HG03571 (cell line): ENCODE data around the gene BCL2L1.
"Not testable (repeated sequence)": the region's sequence is repeated elsewhere in the genome, so short reads cannot be mapped to it uniquely, and the experiment has no call there.

Source experiments
- ATAC-seq: cut with Tn5 transposase; IDR thresholded peaks from one replicate; pipeline ENCODE4 v1.9.1; 2021; ENCODE audit not compliant: unreplicated experiment

BCL2L1 gene

GRCh38 chr20:31661625-31662371, 60.9 kb downstream of the BCL2L1 start:
- ATAC-seq = peak; percentile 58

- ATAC-seq = no peak
Measured at GRCh38 chr20:31654534-31654933, 68.1 kb downstream of the BCL2L1 start.

GRCh38 chr20:31653561-31653960, 69.1 kb downstream of the BCL2L1 start:
- ATAC-seq = no peak

- no peak for ATAC-seq
Measured at GRCh38 chr20:31652917-31653396, 69.7 kb downstream of the BCL2L1 start.

GRCh38 chr20:31648104-31648503, 74.6 kb downstream of the BCL2L1 start:
- not testable (repeated sequence) for ATAC-seq

- ATAC-seq = no peak
Measured at GRCh38 chr20:31644701-31645100, 78.0 kb downstream of the BCL2L1 start.

GRCh38 chr20:31643522-31643921, 79.1 kb downstream of the BCL2L1 start:
- no peak for ATAC-seq

- ATAC-seq = no peak
Measured at GRCh38 chr20:31642837-31643236, 79.8 kb downstream of the BCL2L1 start.

- ATAC-seq = no peak
Measured at GRCh38 chr20:31641391-31641790, 81.3 kb downstream of the BCL2L1 start.

GRCh38 chr20:31640259-31640658, 82.4 kb downstream of the BCL2L1 start:
- ATAC-seq = no peak

- no peak for ATAC-seq
Measured at GRCh38 chr20:31638816-31639215, 83.9 kb downstream of the BCL2L1 start.

GRCh38 chr20:31638317-31638716, 84.4 kb downstream of the BCL2L1 start:
- no peak for ATAC-seq

- ATAC-seq = no peak
Measured at GRCh38 chr20:31637660-31638059, 85.0 kb downstream of the BCL2L1 start, which contains the start of gene COX4I2. TSS of gene COX4I2 (plus strand) at chr20:31637912. CDS start at chr20:31639018, 1,106 bp downstream.

- no peak for ATAC-seq
Measured at GRCh38 chr20:31633339-31633914, 89.2 kb downstream of the BCL2L1 start.

GRCh38 chr20:31632548-31633338, 89.9 kb downstream of the BCL2L1 start:
- ATAC-seq = no peak

- no peak for ATAC-seq
Measured at GRCh38 chr20:31630187-31630790, 92.4 kb downstream of the BCL2L1 start.

GRCh38 chr20:31628057-31628456, 94.6 kb downstream of the BCL2L1 start:
- ATAC-seq = not testable (repeated sequence)

- not testable (repeated sequence) for ATAC-seq
Measured at GRCh38 chr20:31626534-31626933, 96.1 kb downstream of the BCL2L1 start.

GRCh38 chr20:31623123-31623505, 99.6 kb downstream of the BCL2L1 start:
- not testable (repeated sequence) for ATAC-seq

- ATAC-seq = no peak
Measured at GRCh38 chr20:31620246-31620645, 102.4 kb downstream of the BCL2L1 start.

GRCh38 chr20:31617432-31618104, 105.1 kb downstream of the BCL2L1 start:
- ATAC-seq = no peak
